MM.1S (cell line): Measurements from ENCODE around the gene PCDHA1.
"Not testable (repeated sequence)": the region's sequence is repeated elsewhere in the genome, so short reads cannot be mapped to it uniquely, and the experiment has no call there.

Source experiments
- EZH2 ChIP-seq: fragments of 300-600 bp; sonication (generic); optimal IDR thresholded peaks from 2 replicates; pipeline ENCODE3; 2017; ENCODE audit warnings: low read depth, mild to moderate bottlenecking, antibody characterized with exemption, low read length, mixed read lengths
- EZH2phosphoT487 ChIP-seq: fragments of 300-600 bp; sonication (generic); IDR thresholded peaks from 2 replicates; pipeline ENCODE4 v1.6.1; 2018; ENCODE audit warnings: antibody characterized with exemption, low read length
- TF ChIP-seq, protein P1 (sequence below): fragments of 300-600 bp; sonication (generic); IDR thresholded peaks from 2 replicates; pipeline ENCODE4 v1.5.1; 2016; ENCODE audit warnings: antibody characterized with exemption, low read length, mixed read lengths

GRCh38 chr5:140802381-140802780 is 16.4 kb downstream of the PCDHA1 start:
- TF ChIP-seq, protein P1, sequence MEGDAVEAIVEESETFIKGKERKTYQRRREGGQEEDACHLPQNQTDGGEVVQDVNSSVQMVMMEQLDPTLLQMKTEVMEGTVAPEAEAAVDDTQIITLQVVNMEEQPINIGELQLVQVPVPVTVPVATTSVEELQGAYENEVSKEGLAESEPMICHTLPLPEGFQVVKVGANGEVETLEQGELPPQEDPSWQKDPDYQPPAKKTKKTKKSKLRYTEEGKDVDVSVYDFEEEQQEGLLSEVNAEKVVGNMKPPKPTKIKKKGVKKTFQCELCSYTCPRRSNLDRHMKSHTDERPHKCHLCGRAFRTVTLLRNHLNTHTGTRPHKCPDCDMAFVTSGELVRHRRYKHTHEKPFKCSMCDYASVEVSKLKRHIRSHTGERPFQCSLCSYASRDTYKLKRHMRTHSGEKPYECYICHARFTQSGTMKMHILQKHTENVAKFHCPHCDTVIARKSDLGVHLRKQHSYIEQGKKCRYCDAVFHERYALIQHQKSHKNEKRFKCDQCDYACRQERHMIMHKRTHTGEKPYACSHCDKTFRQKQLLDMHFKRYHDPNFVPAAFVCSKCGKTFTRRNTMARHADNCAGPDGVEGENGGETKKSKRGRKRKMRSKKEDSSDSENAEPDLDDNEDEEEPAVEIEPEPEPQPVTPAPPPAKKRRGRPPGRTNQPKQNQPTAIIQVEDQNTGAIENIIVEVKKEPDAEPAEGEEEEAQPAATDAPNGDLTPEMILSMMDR = not testable (repeated sequence)
- TF ChIP-seq EZH2, EZH2phosphoT487: not testable (repeated sequence)
